Measurements from ENCODE around the gene ZNF638. TPM values are rescaled to one million over a fixed set of nuclear protein-coding genes. Genes with fewer than 3 reads are reported as not detected.
A peak's percentile ranks its signal among the peaks of the same experiment; 100 is the strongest.

ZNF638 gene
- total and polyA plus RNA-seq, 10 of the 15 experiments (the other 5 are each of a cell fraction or from before 2014, with no cell fraction given) = 37.6 to 133 (median 64.5) TPM

DNA sequence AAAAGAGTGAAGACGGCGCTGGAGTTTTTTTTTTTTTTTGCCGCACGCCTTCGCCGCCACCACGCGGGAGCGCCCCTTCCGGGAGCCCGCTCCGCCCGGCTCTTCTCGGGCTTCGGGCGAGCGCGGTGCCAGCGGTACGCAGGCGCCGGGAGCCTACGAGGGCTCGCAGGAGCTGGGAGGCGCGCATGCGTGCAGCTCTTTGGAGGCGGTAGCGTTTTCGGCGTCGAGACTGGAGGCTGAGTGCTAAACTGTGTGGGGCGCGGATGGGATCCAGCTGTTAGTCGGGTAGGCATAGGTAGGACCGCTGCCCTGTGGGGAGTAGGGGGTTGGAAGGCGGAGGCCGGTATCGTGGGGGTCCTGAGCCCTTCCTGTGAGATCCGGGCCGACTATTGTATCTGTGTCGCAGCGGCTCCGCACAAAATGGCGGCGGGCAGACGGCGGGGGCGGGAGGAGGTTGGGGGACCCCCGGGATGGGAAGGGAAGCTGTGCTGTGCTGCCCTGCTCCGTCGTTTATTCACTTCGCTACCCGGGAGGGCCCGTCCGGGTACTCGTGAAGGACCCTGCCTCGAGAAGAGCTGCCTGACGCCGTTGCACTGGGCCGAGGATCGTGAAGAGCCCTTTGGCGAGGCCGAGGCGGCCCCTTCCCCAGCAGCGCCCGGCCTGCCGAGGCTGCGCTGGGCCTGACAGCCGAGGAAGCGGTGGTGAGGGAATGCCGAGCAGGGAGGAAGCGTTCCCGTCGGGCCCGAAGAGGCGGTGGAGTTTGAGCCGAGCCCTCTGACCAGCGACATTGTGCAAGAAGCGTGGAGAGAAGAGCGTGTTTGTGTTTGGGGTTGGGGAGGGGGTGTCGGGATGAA is at the start of gene ZNF638 (continued):
- TF ChIP-seq, protein P1, sequence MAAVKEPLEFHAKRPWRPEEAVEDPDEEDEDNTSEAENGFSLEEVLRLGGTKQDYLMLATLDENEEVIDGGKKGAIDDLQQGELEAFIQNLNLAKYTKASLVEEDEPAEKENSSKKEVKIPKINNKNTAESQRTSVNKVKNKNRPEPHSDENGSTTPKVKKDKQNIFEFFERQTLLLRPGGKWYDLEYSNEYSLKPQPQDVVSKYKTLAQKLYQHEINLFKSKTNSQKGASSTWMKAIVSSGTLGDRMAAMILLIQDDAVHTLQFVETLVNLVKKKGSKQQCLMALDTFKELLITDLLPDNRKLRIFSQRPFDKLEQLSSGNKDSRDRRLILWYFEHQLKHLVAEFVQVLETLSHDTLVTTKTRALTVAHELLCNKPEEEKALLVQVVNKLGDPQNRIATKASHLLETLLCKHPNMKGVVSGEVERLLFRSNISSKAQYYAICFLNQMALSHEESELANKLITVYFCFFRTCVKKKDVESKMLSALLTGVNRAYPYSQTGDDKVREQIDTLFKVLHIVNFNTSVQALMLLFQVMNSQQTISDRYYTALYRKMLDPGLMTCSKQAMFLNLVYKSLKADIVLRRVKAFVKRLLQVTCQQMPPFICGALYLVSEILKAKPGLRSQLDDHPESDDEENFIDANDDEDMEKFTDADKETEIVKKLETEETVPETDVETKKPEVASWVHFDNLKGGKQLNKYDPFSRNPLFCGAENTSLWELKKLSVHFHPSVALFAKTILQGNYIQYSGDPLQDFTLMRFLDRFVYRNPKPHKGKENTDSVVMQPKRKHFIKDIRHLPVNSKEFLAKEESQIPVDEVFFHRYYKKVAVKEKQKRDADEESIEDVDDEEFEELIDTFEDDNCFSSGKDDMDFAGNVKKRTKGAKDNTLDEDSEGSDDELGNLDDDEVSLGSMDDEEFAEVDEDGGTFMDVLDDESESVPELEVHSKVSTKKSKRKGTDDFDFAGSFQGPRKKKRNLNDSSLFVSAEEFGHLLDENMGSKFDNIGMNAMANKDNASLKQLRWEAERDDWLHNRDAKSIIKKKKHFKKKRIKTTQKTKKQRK (IDR thresholded peaks at IDR 0.05; ENCODE audit: low read depth, low read length) = no peak
- TF ChIP-seq GABPA (IDR thresholded peaks at IDR 0.05; ENCODE audit: low read depth) (no peak), ASH2L (IDR thresholded peaks at IDR 0.05; ENCODE audit: borderline replicate concordance, low read depth) (no peak), YBX1 (IDR thresholded peaks at IDR 0.05) (no peak), HDAC6 (IDR thresholded peaks at IDR 0.05; ENCODE audit: unreplicated experiment) (no peak), ATF7 (IDR thresholded peaks at IDR 0.05; ENCODE audit: low read depth) (0 out of 2 replicates have a peak, but pooled peaks have one; percentile 8), FOXM1 (IDR thresholded peaks at IDR 0.05; ENCODE audit: low read depth, low read length) (no peak), ZNF207 (IDR thresholded peaks at IDR 0.05; ENCODE audit: borderline replicate concordance) (no peak), SMARCA5 (IDR thresholded peaks at IDR 0.05) (peak; percentile 31; the same call in 1 of the 2 replicates), ZNF217 (IDR thresholded peaks at IDR 0.05) (no peak), ZBED1 (IDR thresholded peaks at IDR 0.05; ENCODE audit: borderline replicate concordance) (no peak), LARP7 (IDR thresholded peaks at IDR 0.05) (peak; percentile 40; the same call in 1 of the 2 replicates), NRF1 (conservative IDR thresholded peaks at IDR 0.05; ENCODE audit: low read depth, low read length) (peak; percentile 90), NFIC (IDR thresholded peaks at IDR 0.05; ENCODE audit: low read depth, low read length) (no peak), SMAD1 (IDR thresholded peaks at IDR 0.05; ENCODE audit: low read depth, partially characterized antibody) (no peak), WRNIP1 (IDR thresholded peaks at IDR 0.05; ENCODE audit: borderline replicate concordance, low read depth, low read length) (peak; percentile 13; the same call in 1 of the 2 replicates), CBX5 (IDR thresholded peaks at IDR 0.05; ENCODE audit: low read depth) (no peak), NFYA (IDR thresholded peaks at IDR 0.05; ENCODE audit: borderline replicate concordance, low read depth, low read length) (no peak), POLR2AphosphoS5 (IDR thresholded peaks at IDR 0.05; ENCODE audit: low read length) (peak; percentile 83), SPI1 (IDR thresholded peaks at IDR 0.05; ENCODE audit: borderline replicate concordance, insufficient read depth, low read depth, low read length) (no peak)
- TF ChIP-seq, protein P2, sequence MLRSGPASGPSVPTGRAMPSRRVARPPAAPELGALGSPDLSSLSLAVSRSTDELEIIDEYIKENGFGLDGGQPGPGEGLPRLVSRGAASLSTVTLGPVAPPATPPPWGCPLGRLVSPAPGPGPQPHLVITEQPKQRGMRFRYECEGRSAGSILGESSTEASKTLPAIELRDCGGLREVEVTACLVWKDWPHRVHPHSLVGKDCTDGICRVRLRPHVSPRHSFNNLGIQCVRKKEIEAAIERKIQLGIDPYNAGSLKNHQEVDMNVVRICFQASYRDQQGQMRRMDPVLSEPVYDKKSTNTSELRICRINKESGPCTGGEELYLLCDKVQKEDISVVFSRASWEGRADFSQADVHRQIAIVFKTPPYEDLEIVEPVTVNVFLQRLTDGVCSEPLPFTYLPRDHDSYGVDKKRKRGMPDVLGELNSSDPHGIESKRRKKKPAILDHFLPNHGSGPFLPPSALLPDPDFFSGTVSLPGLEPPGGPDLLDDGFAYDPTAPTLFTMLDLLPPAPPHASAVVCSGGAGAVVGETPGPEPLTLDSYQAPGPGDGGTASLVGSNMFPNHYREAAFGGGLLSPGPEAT (IDR thresholded peaks at IDR 0.05; ENCODE audit: low read depth) = peak; percentile 53; the same call in 1 of the 2 replicates
- TF ChIP-seq, protein P3, sequence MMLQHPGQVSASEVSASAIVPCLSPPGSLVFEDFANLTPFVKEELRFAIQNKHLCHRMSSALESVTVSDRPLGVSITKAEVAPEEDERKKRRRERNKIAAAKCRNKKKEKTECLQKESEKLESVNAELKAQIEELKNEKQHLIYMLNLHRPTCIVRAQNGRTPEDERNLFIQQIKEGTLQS (IDR thresholded peaks at IDR 0.05; ENCODE audit: borderline replicate concordance, extremely low read depth, low read depth, low read length) = no peak

All from GM12878 (cell line).